ENCODE results near the gene VWF. TPM values are rescaled to one million over a fixed set of nuclear protein-coding genes. Genes with fewer than 3 reads are reported as not detected.

Gene VWF
- total RNA-seq, 1 donor from 2014 or later = 238 TPM

GRCh38 chr12:5953835-5954586, 170.5 kb downstream of the VWF start:
- DNase-seq (no peak), ATAC-seq (ENCODE audit: poor library complexity) (no peak)
- intact Hi-C loops (cut with DNase I) = no loop called here

- intact Hi-C loops (cut with DNase I) = no loop called here
- DNase-seq (no peak), ATAC-seq (ENCODE audit: poor library complexity) (no peak)
Observed at GRCh38 chr12:5952031-5952430, 172.4 kb downstream of the VWF start.

- intact Hi-C loops (cut with DNase I) = no loop called here
- no peak for DNase-seq
- ATAC-seq (ENCODE audit: poor library complexity) = no peak
Observed at GRCh38 chr12:5948696-5949095, 175.8 kb downstream of the VWF start.

DNA sequence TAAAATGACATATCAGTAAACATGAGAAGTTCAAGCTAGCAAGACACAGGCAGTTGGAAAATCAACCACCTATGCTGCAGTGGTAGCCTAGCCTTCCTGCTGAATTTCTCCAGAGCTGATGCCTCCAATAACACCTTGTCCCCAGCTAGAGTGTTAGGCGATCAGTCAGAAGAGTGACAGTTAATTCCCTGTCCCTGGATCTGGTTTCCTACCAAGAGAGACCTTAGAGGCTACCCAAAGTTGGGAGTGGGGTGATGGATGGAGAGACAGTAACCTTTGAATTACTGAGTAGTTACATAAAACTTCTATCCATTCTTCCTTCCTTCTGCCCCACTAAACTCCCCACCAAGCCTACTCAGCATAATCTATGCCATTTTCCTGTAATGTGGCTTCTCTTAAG, 177.5 kb downstream of the VWF start:
- intact Hi-C loops (cut with DNase I) = no loop called here
- no peak for ATAC-seq (ENCODE audit: poor library complexity)
- no peak for DNase-seq

GRCh38 chr12:5946388-5946787, 178.1 kb downstream of the VWF start:
- intact Hi-C loops (cut with DNase I) = no loop called here
- DNase-seq (no peak), ATAC-seq (ENCODE audit: poor library complexity) (no peak)

GRCh38 chr12:5945071-5946008, 179.1 kb downstream of the VWF start, which contains the start of gene ANO2:
Gene ANO2, minus strand, starts transcription at chr12:5945259. Its CDS starts 42 bp downstream, at chr12:5945217.
- intact Hi-C loops (cut with DNase I) = no loop called here
- peak; percentile 74 for ATAC-seq (ENCODE audit: poor library complexity)
- no peak for DNase-seq

- ATAC-seq (ENCODE audit: poor library complexity) (no peak), DNase-seq (no peak)
- intact Hi-C loops (cut with DNase I) = no loop called here
Observed at GRCh38 chr12:5944688-5945070, 179.8 kb downstream of the VWF start.

DNA sequence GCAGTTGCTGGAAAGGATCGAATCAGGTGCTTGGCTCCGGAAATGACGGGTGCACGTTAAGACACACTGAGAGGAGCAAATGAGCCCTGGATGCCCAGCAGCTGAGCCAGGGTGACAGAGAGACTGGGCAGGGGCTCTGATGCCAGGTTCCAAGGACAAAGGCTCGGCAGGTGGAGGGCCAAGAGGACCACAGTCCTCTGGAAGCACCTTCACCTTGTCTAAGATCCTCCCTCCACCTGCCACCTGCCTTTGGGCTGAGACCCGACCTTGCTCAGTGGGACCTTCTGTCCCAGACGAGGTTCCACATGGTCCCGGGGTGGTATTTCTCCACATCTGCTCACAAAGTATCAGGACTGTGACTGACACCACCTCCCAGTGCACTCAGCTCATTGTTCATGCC, 180.4 kb downstream of the VWF start:
- ATAC-seq (ENCODE audit: poor library complexity) (no peak), DNase-seq (no peak)
- intact Hi-C loops (cut with DNase I) = no loop called here

DNA sequence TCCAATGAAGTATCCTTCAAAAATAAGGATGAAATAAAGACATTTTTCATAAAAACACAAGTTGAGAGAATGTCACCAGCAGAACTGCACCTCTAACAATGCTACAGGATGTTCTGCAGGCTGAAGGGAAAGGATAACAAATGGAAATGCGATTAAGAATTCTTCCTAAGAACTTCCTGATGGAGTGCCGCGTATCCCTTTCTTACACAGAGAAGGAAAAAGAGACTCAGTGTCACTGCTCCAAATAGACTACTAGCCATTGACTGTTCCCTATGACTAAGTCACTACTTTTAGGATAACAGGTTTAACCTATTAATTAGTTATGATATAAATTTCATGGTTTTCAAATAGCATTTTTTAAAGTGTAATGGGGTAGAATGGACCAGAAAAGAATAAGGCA, 182.6 kb downstream of the VWF start:
- ATAC-seq (ENCODE audit: poor library complexity) = no peak
- intact Hi-C loops (cut with DNase I) = no loop called here
- DNase-seq = no peak

GRCh38 chr12:5927732-5928516, 196.5 kb downstream of the VWF start:
- DNase-seq (no peak), ATAC-seq (ENCODE audit: poor library complexity) (no peak)
- intact Hi-C loops (cut with DNase I) = no loop called here

- no peak for ATAC-seq (ENCODE audit: poor library complexity)
Observed at GRCh38 chr12:5925646-5926045, 198.8 kb downstream of the VWF start.

DNA sequence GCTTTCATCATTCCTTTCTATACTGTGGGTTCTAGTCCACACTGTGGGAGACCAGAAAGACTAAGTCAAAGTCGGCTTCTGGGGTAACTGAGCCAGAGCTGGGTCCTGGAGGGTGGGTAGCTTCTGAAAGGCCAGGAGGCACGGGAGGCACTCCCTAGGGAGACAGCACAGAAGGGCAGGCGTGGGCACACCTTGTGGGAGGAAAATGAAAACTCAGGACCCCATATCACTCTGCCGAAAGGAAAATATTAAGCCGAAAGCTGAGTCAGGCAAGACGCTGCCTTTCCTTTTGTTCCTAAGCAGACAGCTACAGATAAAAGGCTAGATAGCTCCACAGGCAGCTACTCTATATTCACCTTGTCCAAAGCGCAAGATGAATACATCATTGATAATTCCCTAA, 200.1 kb downstream of the VWF start:
- no peak for ATAC-seq (ENCODE audit: poor library complexity)
- DNase-seq = no peak
- intact Hi-C loops (cut with DNase I) = no loop called here

More at GRCh38 chr12:5925646-5926045, 198.8 kb downstream of the VWF start:
- intact Hi-C loops (cut with DNase I) = no loop called here
- no peak for DNase-seq

- intact Hi-C loops (cut with DNase I) = no loop called here
- DNase-seq (no peak), ATAC-seq (ENCODE audit: poor library complexity) (no peak)
Observed at GRCh38 chr12:5923751-5924150, 200.7 kb downstream of the VWF start.

- intact Hi-C loops (cut with DNase I) = no loop called here
- ATAC-seq (ENCODE audit: poor library complexity) (no peak), DNase-seq (no peak)
Observed at GRCh38 chr12:5923043-5923605, 201.3 kb downstream of the VWF start.

GRCh38 chr12:5921966-5922899, 202.2 kb downstream of the VWF start:
- ATAC-seq (ENCODE audit: poor library complexity) (no peak), DNase-seq (no peak)
- intact Hi-C loops (cut with DNase I) = no loop called here

DNA sequence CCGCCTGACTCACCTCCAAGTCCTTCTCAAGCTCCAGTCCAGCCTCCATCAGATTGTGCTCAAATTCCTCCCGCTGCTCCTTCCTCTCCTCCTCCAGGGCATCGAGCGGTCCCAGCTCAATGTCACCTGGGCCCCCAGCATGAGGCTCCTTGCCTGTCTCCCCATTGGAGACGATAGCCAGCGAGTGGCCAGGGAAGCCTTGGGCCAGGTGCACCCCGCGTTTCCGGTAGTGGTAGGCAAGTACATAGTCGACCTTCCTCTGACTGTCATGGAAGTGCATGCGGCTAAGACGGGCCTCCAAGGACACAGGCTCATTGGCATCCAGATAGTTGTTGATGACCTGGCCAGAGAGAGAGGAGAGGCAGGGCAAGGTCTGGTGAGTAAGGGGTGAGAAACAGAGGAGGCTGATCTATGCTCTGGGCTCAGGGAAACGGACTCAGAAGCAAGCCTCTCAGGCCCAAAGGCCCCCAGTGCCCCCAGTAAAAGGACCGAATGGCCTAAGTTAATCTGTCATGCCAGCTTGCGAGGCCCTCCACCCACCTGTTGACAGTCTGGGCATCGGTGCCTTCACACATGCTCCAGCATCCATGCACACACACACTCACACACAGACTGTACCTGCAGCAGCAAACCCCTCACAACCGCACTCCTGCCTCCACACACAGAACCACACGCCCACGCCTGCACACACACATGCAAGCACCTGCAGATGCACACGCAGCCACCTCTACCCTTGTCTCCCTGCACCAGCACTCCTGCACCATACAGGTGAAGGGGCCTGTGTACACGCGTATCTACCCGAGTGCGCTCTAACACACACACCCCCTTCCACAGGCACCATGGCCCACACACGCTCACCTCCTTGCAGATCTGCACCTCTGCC, 203.2 kb downstream of the VWF start:
- DNase-seq (no peak), ATAC-seq (ENCODE audit: poor library complexity) (no peak)
- intact Hi-C loops (cut with DNase I) = no loop called here

GRCh38 chr12:5916785-5917290, 207.6 kb downstream of the VWF start:
- ATAC-seq (ENCODE audit: poor library complexity) = no peak
- DNase-seq = no peak
- intact Hi-C loops (cut with DNase I) = no loop called here

Measured in Right ventricle myocardium superior (tissue), 1 donor.